RWPE2 (cell line): Measurements from ENCODE around the gene NES.

Experiments
- ATAC-seq: fragments of 200-7000 bp; cut with Tn5 transposase; 3 replicates; pipeline ENCODE4 v1.9.1; 2021; ENCODE audit warnings: low read depth
- DNase-seq: peaks from one replicate; pipeline ENCODE4 v3.0.0-alpha.2; 2020; ENCODE audit warnings: low spot score
- H3K27ac ChIP-seq: fragments of 450-650 bp; 2 replicates; pipeline ENCODE4 v1.5.1; 2017; ENCODE audit warnings: mild to moderate bottlenecking; ENCODE audit not compliant: poor library complexity, severe bottlenecking
- H3K27me3 ChIP-seq: fragments of 250-450 bp; sonication (Bioruptor Pico); 2 replicates; pipeline ENCODE4 v1.5.1; 2021; ENCODE audit warnings: mild to moderate bottlenecking, moderate library complexity; ENCODE audit not compliant: insufficient read depth, poor library complexity, severe bottlenecking
- H3K36me3 ChIP-seq: fragments of 250-450 bp; sonication (Bioruptor Pico); 2 replicates; pipeline ENCODE4 v1.5.1; 2020; ENCODE audit warnings: low read depth, mild to moderate bottlenecking, moderate library complexity
- H3K4me1 ChIP-seq: fragments of 250-450 bp; sonication (Bioruptor Pico); 2 replicates; pipeline ENCODE4 v1.5.1; 2021; ENCODE audit warnings: mild to moderate bottlenecking, moderate library complexity; ENCODE audit not compliant: insufficient read depth, poor library complexity, severe bottlenecking
- H3K4me3 ChIP-seq: fragments of 250-450 bp; sonication (Bioruptor Pico); 2 replicates; pipeline ENCODE4 v1.5.1; 2021; ENCODE audit warnings: mild to moderate bottlenecking, moderate library complexity; ENCODE audit not compliant: severe bottlenecking
- H3K9me3 ChIP-seq: fragments of 250-450 bp; sonication (Bioruptor Pico); 2 replicates; pipeline ENCODE4 v1.5.1; 2021; ENCODE audit warnings: mild to moderate bottlenecking, moderate library complexity; ENCODE audit not compliant: severe bottlenecking
- TF ChIP-seq, protein P1 (sequence below): fragments of 450-650 bp; IDR thresholded peaks from one replicate; pipeline ENCODE4 v1.5.1; 2017; ENCODE audit warnings: mild to moderate bottlenecking, moderate library complexity; ENCODE audit not compliant: poor library complexity, severe bottlenecking

The NES gene

DNA sequence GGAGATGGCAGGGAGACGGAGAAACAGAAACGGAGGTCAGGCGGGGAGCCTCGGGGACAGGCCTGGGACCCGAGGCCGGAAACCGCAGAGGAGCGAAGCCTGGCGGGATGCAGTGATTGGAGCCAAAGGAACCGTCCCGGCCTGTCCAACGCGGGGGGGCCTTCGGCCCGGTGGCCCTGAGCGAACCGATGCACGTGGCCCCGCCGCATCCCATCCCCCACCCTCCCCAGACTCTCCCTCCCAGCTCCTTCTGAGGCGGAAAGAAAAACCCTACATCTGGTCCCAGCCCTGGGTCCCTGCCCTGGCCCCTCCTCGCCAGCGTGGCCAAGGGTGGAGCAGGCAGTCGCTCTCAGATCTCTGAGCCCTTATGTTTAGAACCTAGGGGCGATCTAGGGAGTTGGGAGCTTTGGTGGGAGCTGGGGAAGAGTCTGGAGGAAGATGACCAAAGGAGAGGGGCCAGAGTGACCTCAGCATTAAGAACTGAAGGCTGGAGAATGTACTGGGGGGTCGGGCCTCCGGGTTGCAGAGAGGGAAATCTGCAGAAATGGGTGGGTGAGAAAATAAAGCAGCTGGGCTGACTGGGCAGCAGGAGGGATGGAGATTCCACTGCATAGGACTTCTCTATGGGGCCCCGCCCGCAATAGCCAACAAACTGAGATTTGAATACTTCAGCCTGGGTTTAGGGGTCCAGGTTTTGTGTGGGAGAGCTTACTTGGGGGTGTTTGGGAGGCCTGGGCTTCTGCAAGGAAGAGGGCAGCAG lies 29.6 kb upstream of the NES start:
- no peak overlapping the region for H3K27ac ChIP-seq
- no peak for DNase-seq
- TF ChIP-seq, protein P1, sequence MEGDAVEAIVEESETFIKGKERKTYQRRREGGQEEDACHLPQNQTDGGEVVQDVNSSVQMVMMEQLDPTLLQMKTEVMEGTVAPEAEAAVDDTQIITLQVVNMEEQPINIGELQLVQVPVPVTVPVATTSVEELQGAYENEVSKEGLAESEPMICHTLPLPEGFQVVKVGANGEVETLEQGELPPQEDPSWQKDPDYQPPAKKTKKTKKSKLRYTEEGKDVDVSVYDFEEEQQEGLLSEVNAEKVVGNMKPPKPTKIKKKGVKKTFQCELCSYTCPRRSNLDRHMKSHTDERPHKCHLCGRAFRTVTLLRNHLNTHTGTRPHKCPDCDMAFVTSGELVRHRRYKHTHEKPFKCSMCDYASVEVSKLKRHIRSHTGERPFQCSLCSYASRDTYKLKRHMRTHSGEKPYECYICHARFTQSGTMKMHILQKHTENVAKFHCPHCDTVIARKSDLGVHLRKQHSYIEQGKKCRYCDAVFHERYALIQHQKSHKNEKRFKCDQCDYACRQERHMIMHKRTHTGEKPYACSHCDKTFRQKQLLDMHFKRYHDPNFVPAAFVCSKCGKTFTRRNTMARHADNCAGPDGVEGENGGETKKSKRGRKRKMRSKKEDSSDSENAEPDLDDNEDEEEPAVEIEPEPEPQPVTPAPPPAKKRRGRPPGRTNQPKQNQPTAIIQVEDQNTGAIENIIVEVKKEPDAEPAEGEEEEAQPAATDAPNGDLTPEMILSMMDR = no peak
- no peak overlapping the region for H3K4me3 ChIP-seq
- H3K4me1 ChIP-seq = peaks cover 45% of the 10 kb centered on the region
- H3K9me3 ChIP-seq = no peaks in the 10 kb centered on the region
- no peaks in the 10 kb centered on the region for H3K36me3 ChIP-seq
- ATAC-seq = no peak
- H3K27me3 ChIP-seq = no peaks in the 10 kb centered on the region

DNA sequence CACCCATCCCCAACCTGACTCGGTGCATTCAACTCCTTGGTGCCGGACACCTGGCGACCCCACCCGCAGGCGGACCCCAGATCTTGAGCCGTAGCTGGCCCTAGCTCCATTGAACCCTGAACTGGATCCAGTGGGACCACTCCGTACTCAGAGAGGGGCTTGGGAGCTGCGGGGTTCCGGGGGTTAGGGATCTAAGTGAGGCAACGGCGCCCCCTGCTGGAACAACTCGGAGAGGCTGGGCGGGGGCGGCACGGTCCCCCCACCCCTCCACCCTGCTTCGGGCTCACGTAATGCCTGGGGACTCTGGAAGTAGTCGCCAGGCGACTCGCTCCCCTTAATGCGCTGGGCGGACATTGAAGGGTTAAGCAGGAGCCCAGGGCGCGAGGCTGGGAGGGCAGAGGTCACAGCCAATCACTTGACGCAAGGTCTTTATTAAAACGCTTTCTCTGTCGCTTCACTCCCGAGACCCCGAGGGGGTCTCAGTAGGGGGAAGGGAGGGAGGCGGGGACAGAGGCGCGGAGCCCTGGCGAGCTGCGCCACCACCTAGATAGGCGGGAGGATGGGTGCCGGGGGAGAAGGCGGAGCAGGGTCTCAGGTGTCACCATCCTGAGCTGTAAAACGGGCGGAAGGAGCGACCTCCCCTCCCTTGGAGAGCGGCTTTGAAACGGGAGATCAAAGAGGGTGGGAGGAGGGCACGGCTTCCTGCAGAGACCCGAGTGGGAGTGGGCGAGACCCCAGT lies 28.9 kb upstream of the NES start:
- no peak overlapping the region for H3K27ac ChIP-seq

DNA sequence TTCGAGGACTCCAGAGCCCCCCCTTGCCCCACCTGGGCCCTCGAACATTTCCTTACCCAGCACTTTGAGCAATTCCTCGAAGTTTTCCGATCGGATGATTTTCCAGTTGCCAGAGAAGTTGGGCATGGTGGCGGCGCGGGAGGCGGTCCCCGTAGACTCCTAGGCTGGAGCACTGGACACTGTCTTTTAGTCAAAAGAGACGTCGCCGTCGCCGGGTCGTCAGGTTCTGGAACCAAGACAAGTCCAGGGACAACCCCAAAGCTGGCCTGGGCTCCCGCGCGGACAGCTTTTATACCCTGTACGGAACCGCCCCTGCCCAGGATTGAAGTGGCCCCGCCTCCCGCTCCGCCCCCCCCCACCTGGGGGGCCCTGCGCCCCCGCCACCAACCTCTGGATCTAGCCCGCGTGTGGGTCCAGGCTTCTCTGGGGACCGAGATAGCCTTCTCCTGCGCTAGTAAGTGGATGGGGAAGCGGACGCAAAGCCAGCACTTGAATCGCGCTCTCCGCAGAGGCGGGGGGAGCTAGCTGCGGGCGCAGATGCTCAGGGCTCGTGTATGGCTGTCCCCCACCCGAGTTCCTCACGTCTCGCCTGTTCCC lies 28.2 kb upstream of the NES start, which contains the start of gene CRABP2:
Gene CRABP2, minus strand, starts transcription at position 263 of the 597 bp plus-strand sequence. Its CDS starts 137 bp downstream, at position 126.
- DNase-seq (no peak), ATAC-seq (no peak)
- no peak within 1 kb of the TSS for H3K27ac ChIP-seq
- peaks cover 40% of the 10 kb centered on the region for H3K4me1 ChIP-seq
- peak within 1 kb of the TSS; percentile 13 for H3K4me3 ChIP-seq
- no peaks in the 10 kb centered on the region for H3K36me3 ChIP-seq
- H3K9me3 ChIP-seq = no peaks in the 10 kb centered on the region
- TF ChIP-seq, protein P1 = no peak
- H3K27me3 ChIP-seq = no peaks in the 10 kb centered on the region

More for the DNA sequence above, 28.9 kb upstream of the NES start:
- Histone ChIP-seq H3K4me1 (peaks cover 45% of the 10 kb centered on the region), H3K27me3 (no peaks in the 10 kb centered on the region), H3K4me3 (peak overlapping the region; percentile 13), H3K9me3 (no peaks in the 10 kb centered on the region), H3K36me3 (no peaks in the 10 kb centered on the region)
- ATAC-seq (no peak), DNase-seq (no peak)
- TF ChIP-seq, protein P1 = peak; percentile 87

GRCh38 chr1:156704930-156705320 lies 27.7 kb upstream of the NES start:
- peaks cover 35% of the 10 kb centered on the region for H3K4me1 ChIP-seq
- H3K27me3 ChIP-seq = no peaks in the 10 kb centered on the region
- H3K36me3 ChIP-seq = no peaks in the 10 kb centered on the region
- DNase-seq = peak; percentile 88
- H3K4me3 ChIP-seq = peak overlapping the region; percentile 13
- no peak overlapping the region for H3K27ac ChIP-seq
- TF ChIP-seq, protein P1 = no peak
- peak; percentile 38 for ATAC-seq
- H3K9me3 ChIP-seq = no peaks in the 10 kb centered on the region
